WTC11 (cell line): Measurements from ENCODE around the gene COPZ1. TPM values are rescaled to one million over a fixed set of nuclear protein-coding genes. Genes with fewer than 3 reads are reported as not detected.

ENCODE experiments used
- ATAC-seq: fragments of 200-7000 bp; cut with Tn5 transposase; 2 replicates; pipeline ENCODE4 v1.10.0; 2021; ENCODE audit warnings: mild to moderate bottlenecking, moderate library complexity
- CTCF ChIA-PET: fragments of 300-600 bp; sonication (Branson Sonifier 250); formaldehyde crosslinking; loops from one replicate; lab custom pipeline; 2021; ENCODE audit warnings: antibody characterized with exemption; lab: Charles Lee
- POLR2A ChIA-PET: fragments of 350-600 bp; sonication (Branson Sonifier 250); formaldehyde crosslinking; loops from one replicate; lab custom pipeline; 2021; ENCODE audit warnings: antibody characterized with exemption; lab: Charles Lee
- DNase-seq: peaks from one replicate; pipeline ENCODE4 v3.0.0; 2021; ENCODE audit warnings: low spot score
- H3K27ac Mint-ChIP-seq: 2 replicates; pipeline ENCODE4 v1.8.0; 2021; ENCODE audit warnings: mixed read lengths
- H3K27me3 Mint-ChIP-seq: 2 replicates; pipeline ENCODE4 v1.8.0; 2021; ENCODE audit warnings: low read depth, mild to moderate bottlenecking, moderate library complexity, mixed read lengths
- H3K36me3 Mint-ChIP-seq: 2 replicates; pipeline ENCODE4 v1.8.0; 2021; ENCODE audit warnings: mixed read lengths
- H3K4me1 Mint-ChIP-seq: 2 replicates; pipeline ENCODE4 v1.8.0; 2022; ENCODE audit warnings: mixed read lengths
- H3K4me3 Mint-ChIP-seq: 2 replicates; pipeline ENCODE4 v1.8.0; 2021; ENCODE audit warnings: mild to moderate bottlenecking, moderate library complexity, mixed read lengths
- H3K9me3 Mint-ChIP-seq: 2 replicates; pipeline ENCODE4 v1.8.0; 2021; ENCODE audit warnings: mixed read lengths
- AR ChIP-seq: fragments of 250-450 bp; sonication (Bioruptor Pico); IDR thresholded peaks from 2 replicates; pipeline ENCODE4 v1.9.0; 2021; ENCODE audit warnings: mild to moderate bottlenecking
- ATF1 ChIP-seq: sonication (generic); formaldehyde crosslinking; IDR thresholded peaks from 2 replicates; pipeline ENCODE4 v1.8.1; 2023; ENCODE audit warnings: mild to moderate bottlenecking, moderate library complexity, missing genetic modification reagents
- E2F4 ChIP-seq: sonication (generic); formaldehyde crosslinking; IDR thresholded peaks from 2 replicates; pipeline ENCODE4 v1.8.1; 2022; ENCODE audit warnings: low read depth, mild to moderate bottlenecking, moderate library complexity, missing genetic modification reagents, borderline replicate concordance
- E2F5 ChIP-seq: sonication (generic); formaldehyde crosslinking; IDR thresholded peaks from 2 replicates; pipeline ENCODE4 v1.8.1; 2022; ENCODE audit warnings: mild to moderate bottlenecking, moderate library complexity, missing genetic modification reagents
- EMX1 ChIP-seq: fragments of 250-450 bp; sonication (Bioruptor Pico); IDR thresholded peaks from 2 replicates; pipeline ENCODE4 v1.8.0; 2021; ENCODE audit warnings: mild to moderate bottlenecking
- ETV6 ChIP-seq: sonication (generic); formaldehyde crosslinking; IDR thresholded peaks from 2 replicates; pipeline ENCODE4 v1.8.1; 2022; ENCODE audit warnings: mild to moderate bottlenecking, missing genetic modification reagents
- FOXP4 ChIP-seq: sonication (generic); formaldehyde crosslinking; IDR thresholded peaks from 2 replicates; pipeline ENCODE4 v1.8.0; 2022; ENCODE audit warnings: mild to moderate bottlenecking, missing genetic modification reagents
- GTF2I ChIP-seq: fragments of 250-450 bp; sonication (Bioruptor Pico); conservative IDR thresholded peaks from 2 replicates; pipeline ENCODE4 v1.4.0; 2021; ENCODE audit warnings: mild to moderate bottlenecking
- MAX ChIP-seq: sonication (generic); formaldehyde crosslinking; IDR thresholded peaks from 2 replicates; pipeline ENCODE4 v1.8.0; 2022; ENCODE audit warnings: mild to moderate bottlenecking, missing genetic modification reagents
- MYBL2 ChIP-seq: sonication (generic); formaldehyde crosslinking; IDR thresholded peaks from 2 replicates; pipeline ENCODE4 v1.8.1; 2023; ENCODE audit warnings: mild to moderate bottlenecking, moderate library complexity, missing genetic modification reagents
- NFATC4 ChIP-seq: fragments of 250-450 bp; sonication (Bioruptor Pico); IDR thresholded peaks from 2 replicates; pipeline ENCODE4 v1.9.0; 2021; ENCODE audit warnings: mild to moderate bottlenecking
- NFE2L1 ChIP-seq: sonication (generic); formaldehyde crosslinking; IDR thresholded peaks from 2 replicates; pipeline ENCODE4 v1.8.1; 2023; ENCODE audit warnings: missing genetic modification reagents
- NFYB ChIP-seq: sonication (generic); formaldehyde crosslinking; conservative IDR thresholded peaks from 2 replicates; pipeline ENCODE4 v1.8.0; 2022; ENCODE audit warnings: low read depth, missing genetic modification reagents
- NR2C2 ChIP-seq: sonication (generic); formaldehyde crosslinking; IDR thresholded peaks from 2 replicates; pipeline ENCODE4 v1.8.0; 2022; ENCODE audit warnings: mild to moderate bottlenecking, missing genetic modification reagents
- PRRX2 ChIP-seq: fragments of 250-450 bp; sonication (Bioruptor Pico); IDR thresholded peaks from 2 replicates; pipeline ENCODE4 v1.8.0; 2021; ENCODE audit warnings: mild to moderate bottlenecking
- SMAD4 ChIP-seq: sonication (generic); formaldehyde crosslinking; IDR thresholded peaks from 2 replicates; pipeline ENCODE4 v1.8.0; 2022; ENCODE audit warnings: mild to moderate bottlenecking, missing genetic modification reagents
- SOX15 ChIP-seq: fragments of 250-450 bp; sonication (Bioruptor Pico); IDR thresholded peaks from 2 replicates; pipeline ENCODE4 v1.9.0; 2021; ENCODE audit warnings: mild to moderate bottlenecking
- SP1 ChIP-seq: sonication (generic); formaldehyde crosslinking; conservative IDR thresholded peaks from 2 replicates; pipeline ENCODE4 v1.8.1; 2022; ENCODE audit warnings: missing genetic modification reagents
- TEAD1 ChIP-seq: sonication (generic); formaldehyde crosslinking; IDR thresholded peaks from 2 replicates; pipeline ENCODE4 v1.8.0; 2022; ENCODE audit warnings: mild to moderate bottlenecking, missing genetic modification reagents
- USF2 ChIP-seq: sonication (generic); formaldehyde crosslinking; IDR thresholded peaks from 2 replicates; pipeline ENCODE4 v1.8.1; 2023; ENCODE audit warnings: mild to moderate bottlenecking, missing genetic modification reagents, moderate library complexity
- ZBTB21 ChIP-seq: sonication (generic); formaldehyde crosslinking; IDR thresholded peaks from 2 replicates; pipeline ENCODE4 v1.8.1; 2023; ENCODE audit warnings: mild to moderate bottlenecking, missing genetic modification reagents, borderline replicate concordance
- ZMAT4 ChIP-seq: fragments of 250-450 bp; sonication (Bioruptor Pico); IDR thresholded peaks from 2 replicates; pipeline ENCODE4 v1.9.0; 2021; ENCODE audit warnings: mild to moderate bottlenecking
- ZNF232 ChIP-seq: sonication (generic); formaldehyde crosslinking; IDR thresholded peaks from 2 replicates; pipeline ENCODE4 v1.8.0; 2022; ENCODE audit warnings: mild to moderate bottlenecking, missing genetic modification reagents
- ZNF423 ChIP-seq: fragments of 250-450 bp; sonication (Bioruptor Pico); IDR thresholded peaks from 2 replicates; pipeline ENCODE4 v2.1.2; 2022; ENCODE audit warnings: mild to moderate bottlenecking, moderate library complexity
- total RNA-seq: library from RNA; stranded (reverse); gene quantifications from 3 replicates; pipeline ENCODE4 v1.2.3, GENCODE V29; 2021

COPZ1 gene
- total RNA-seq, 1 experiment from 2014 or later: 98.2 TPM

GRCh38 chr12:54279632-54280467 is 45.1 kb upstream of the COPZ1 start, which contains the start of gene CBX5:
CBX5 (minus strand) TSS chr12:54280122; CDS start chr12:54257650, 22,472 bp downstream.
- no peaks in the 10 kb centered on the region; the same call in none of the 2 replicates for H3K36me3 Mint-ChIP-seq
- ChIA-PET CTCF (interaction anchor here (0.5 to 2.6 kb wide), 21 partner anchors 9 to 120 kb away, joined by 3 to 23 read pairs (median 5); partner anchors contain the start of gene COPZ1), POLR2A (interaction anchor here (0.6 to 3.8 kb wide), 26 partner anchors 9 to 234 kb away, joined by 3 to 105 read pairs (median 5); partner anchors contain the start of genes COPZ1 and NFE2)
- DNase-seq: peak; percentile 99
- TF ChIP-seq E2F4 (CRISPR knock-in tag) (peak; percentile 85; the same call in 1 of the 2 replicates), EMX1 (CRISPR knock-in tag) (0 out of 2 replicates have a peak, but pooled peaks have one; percentile 86), ZBTB21 (CRISPR knock-in tag) (no peak), E2F5 (peak; percentile 99), ZMAT4 (no peak), AR (CRISPR knock-in tag) (0 out of 2 replicates have a peak, but pooled peaks have one; percentile 4), MAX (peak; percentile 91), ETV6 (CRISPR knock-in tag) (peak; percentile 80), GTF2I (CRISPR knock-in tag) (no peak), NFATC4 (CRISPR knock-in tag) (0 out of 2 replicates have a peak, but pooled peaks have one; percentile 1), SMAD4 (no peak), ZNF423 (CRISPR knock-in tag) (no peak), TEAD1 (CRISPR knock-in tag) (peak; percentile 64; the same call in 1 of the 2 replicates), ATF1 (CRISPR knock-in tag) (0 out of 2 replicates have a peak, but pooled peaks have one; percentile 41), SOX15 (CRISPR knock-in tag) (no peak), PRRX2 (CRISPR knock-in tag) (peak; percentile 82; the same call in 1 of the 2 replicates), MYBL2 (CRISPR knock-in tag) (peak; percentile 28), ZNF232 (CRISPR knock-in tag) (0 out of 2 replicates have a peak, but pooled peaks have one; percentile 56), NFYB (peak; percentile 84), USF2 (CRISPR knock-in tag) (peak; percentile 55; the same call in 1 of the 2 replicates), NFE2L1 (peak; percentile 78; the same call in 1 of the 2 replicates), SP1 (CRISPR knock-in tag) (peak; percentile 32; the same call in 1 of the 2 replicates), FOXP4 (CRISPR knock-in tag) (peak; percentile 34; the same call in 1 of the 2 replicates), NR2C2 (no peak)
- ATAC-seq: peak; percentile 81
- H3K4me3 Mint-ChIP-seq: no peak within 1 kb of the TSS
- H3K27me3 Mint-ChIP-seq: no peaks in the 10 kb centered on the region
- H3K9me3 Mint-ChIP-seq: no peaks in the 10 kb centered on the region
- peaks cover 57% of the 10 kb centered on the region for H3K4me1 Mint-ChIP-seq
- H3K27ac Mint-ChIP-seq: no peak within 1 kb of the TSS
